ENCODE results near the gene CNTNAP5. TPM values are rescaled to one million over a fixed set of nuclear protein-coding genes. Genes with fewer than 3 reads are reported as not detected.
A peak's percentile ranks its signal among the peaks of the same experiment; 100 is the strongest.

Gene CNTNAP5
- total RNA-seq, 1 experiment from 2014 or later: not detected

GRCh38 chr2:124524155-124524915 lies 499.2 kb downstream of the CNTNAP5 start:
- no peaks in the 10 kb centered on the region for H3K27me3 Mint-ChIP-seq (ENCODE audit: insufficient read depth, unreplicated experiment)
- no peak overlapping the region for H3K27ac Mint-ChIP-seq (ENCODE audit: low read depth, unreplicated experiment)
- no TSS peak for BruUV-seq (replicated peaks)
- no peak for DNase-seq (ENCODE audit: unreplicated experiment)
- TF ChIP-seq CTCF (IDR thresholded peaks at IDR 0.05; ENCODE audit: unreplicated experiment): no peak
- no peaks in the 10 kb centered on the region for H3K9me3 Mint-ChIP-seq (ENCODE audit: unreplicated experiment)
- no peak overlapping the region for H3K4me3 Mint-ChIP-seq (ENCODE audit: unreplicated experiment)
- POLR2A ChIA-PET: no interaction called here
- H3K36me3 Mint-ChIP-seq (ENCODE audit: insufficient read depth, unreplicated experiment): no peaks in the 10 kb centered on the region
- intact Hi-C loops (cut with micrococcal nuclease): no loop called here
- H3K4me1 Mint-ChIP-seq (ENCODE audit: insufficient read depth, unreplicated experiment): peaks cover 7% of the 10 kb centered on the region
- CTCF ChIA-PET: interaction anchor here (0.7 kb wide), 1 partner anchor 289 kb away, joined by 3 read pairs; no protein-coding TSS in a partner anchor

GRCh38 chr2:124526221-124526620 lies 501.1 kb downstream of the CNTNAP5 start:
- Mint-ChIP-seq H3K27me3 (ENCODE audit: insufficient read depth, unreplicated experiment) (no peaks in the 10 kb centered on the region), H3K36me3 (ENCODE audit: insufficient read depth, unreplicated experiment) (no peaks in the 10 kb centered on the region), H3K4me1 (ENCODE audit: insufficient read depth, unreplicated experiment) (no peaks in the 10 kb centered on the region), H3K27ac (ENCODE audit: low read depth, unreplicated experiment) (no peak overlapping the region), H3K9me3 (ENCODE audit: unreplicated experiment) (no peaks in the 10 kb centered on the region), H3K4me3 (ENCODE audit: unreplicated experiment) (no peak overlapping the region)
- no TSS peak for BruUV-seq (replicated peaks)
- intact Hi-C loops (cut with micrococcal nuclease): no loop called here
- ChIA-PET CTCF (interaction anchor here (0.6 kb wide), 1 partner anchor 101 kb away, joined by 3 read pairs; no protein-coding TSS in a partner anchor), POLR2A (no interaction called here)
- DNase-seq (ENCODE audit: unreplicated experiment): no peak
- no peak for TF ChIP-seq CTCF (IDR thresholded peaks at IDR 0.05; ENCODE audit: unreplicated experiment)

- Mint-ChIP-seq H3K27me3 (ENCODE audit: insufficient read depth, unreplicated experiment) (no peaks in the 10 kb centered on the region), H3K4me1 (ENCODE audit: insufficient read depth, unreplicated experiment) (no peaks in the 10 kb centered on the region), H3K27ac (ENCODE audit: low read depth, unreplicated experiment) (no peak overlapping the region), H3K9me3 (ENCODE audit: unreplicated experiment) (no peaks in the 10 kb centered on the region), H3K4me3 (ENCODE audit: unreplicated experiment) (no peak overlapping the region), H3K36me3 (ENCODE audit: insufficient read depth, unreplicated experiment) (no peaks in the 10 kb centered on the region)
- intact Hi-C loops (cut with micrococcal nuclease): no loop called here
- ChIA-PET POLR2A (interaction anchor here (0.6 kb wide), 1 partner anchor 140 kb away, joined by 3 read pairs; no protein-coding TSS in a partner anchor), CTCF (interaction anchor here (0.6 to 1.6 kb wide), 8 partner anchors 22 to 512 kb away, joined by 3 to 4 read pairs (median 4); no protein-coding TSS in a partner anchor)
- DNase-seq (ENCODE audit: unreplicated experiment): peak; percentile 50
- no TSS peak for BruUV-seq (replicated peaks)
- TF ChIP-seq CTCF (IDR thresholded peaks at IDR 0.05; ENCODE audit: unreplicated experiment): peak; percentile 37
Measured at GRCh38 chr2:124530203-124530602, 505.1 kb downstream of the CNTNAP5 start.

GRCh38 chr2:124533226-124533954 lies 508.3 kb downstream of the CNTNAP5 start:
- no peak for DNase-seq (ENCODE audit: unreplicated experiment)
- Mint-ChIP-seq H3K27me3 (ENCODE audit: insufficient read depth, unreplicated experiment) (no peaks in the 10 kb centered on the region), H3K4me3 (ENCODE audit: unreplicated experiment) (no peak overlapping the region), H3K36me3 (ENCODE audit: insufficient read depth, unreplicated experiment) (no peaks in the 10 kb centered on the region), H3K4me1 (ENCODE audit: insufficient read depth, unreplicated experiment) (no peaks in the 10 kb centered on the region), H3K27ac (ENCODE audit: low read depth, unreplicated experiment) (no peak overlapping the region), H3K9me3 (ENCODE audit: unreplicated experiment) (no peaks in the 10 kb centered on the region)
- intact Hi-C loops (cut with micrococcal nuclease): no loop called here
- no TSS peak for BruUV-seq (replicated peaks)
- TF ChIP-seq CTCF (IDR thresholded peaks at IDR 0.05; ENCODE audit: unreplicated experiment): no peak
- ChIA-PET CTCF (no interaction called here), POLR2A (no interaction called here)
